ENCODE measurements around the gene TMEM184B. TPM values are rescaled to one million over a fixed set of nuclear protein-coding genes. Genes with fewer than 3 reads are reported as not detected.

Gene TMEM184B
- total RNA-seq, 4 donors from 2014 or later, result 18.7 to 88.4 (median 41.1) TPM

- WGBS, 2 donors (ENCODE audit: low coverage in 1 of 2), result 54% methylated on average over 13 of the region's 15 CpGs; no CpG with 5 or more reads in 1 of the 2 donors
- Histone ChIP-seq H3K4me3 (no peak overlapping the region), H3K4me1 (peaks cover 14 to 28% (median 25%) of the 10 kb centered on the region in 4 donors), H3K9me3 (no peaks in the 10 kb centered on the region), H3K27ac (peak overlapping the region; percentile 37 to 77 (median 70)), H3K36me3 (peaks cover 0 to 4% (median under 1%) of the 10 kb centered on the region in 4 donors), H3K27me3 (no peaks in the 10 kb centered on the region)
- peak; percentile 80 for DNase-seq
- intact Hi-C loops (cut with DNase I; ENCODE audit: low total_unique reads), result loop anchor here (10.0 kb wide), 1 partner anchor 115 kb away; the partner anchor contains the start of gene BAIAP2L2
- TF ChIP-seq POLR2AphosphoS5 (IDR thresholded peaks at IDR 0.05), result peak in 1 of 3 donors; percentile 52
- peak; percentile 34 to 83 (median 50) for TF ChIP-seq CTCF (IDR thresholded peaks at IDR 0.05)
- TF ChIP-seq POLR2A (IDR thresholded peaks at IDR 0.05), result no peak
- TF ChIP-seq EP300 (IDR thresholded peaks at IDR 0.05; ENCODE audit: low read depth), result no peak
- in situ Hi-C loops (cut with MboI; ENCODE audit: low pct_ligation_motif_present in 1 of 4, low pct_unique_long_range_greater_than_20kb in 1 of 4, low sequenced_read_pairs in 3 of 4), result loop anchor here in 1 of 4 donors (25.0 kb wide), 1 partner anchor 118 kb away; the partner anchor contains the start of gene BAIAP2L2
These were observed 42.5 kb downstream of the TMEM184B start for GRCh38 chr22:38230108-38230825.

GRCh38 chr22:38228873-38229740 is 43.7 kb downstream of the TMEM184B start:
- intact Hi-C loops (cut with DNase I; ENCODE audit: low total_unique reads), result no loop called here
- H3K27me3 ChIP-seq, result no peaks in the 10 kb centered on the region
- no peaks in the 10 kb centered on the region for H3K9me3 ChIP-seq
- H3K36me3 ChIP-seq, result peaks cover 0 to 13% (median 4%) of the 10 kb centered on the region in 4 donors
- TF ChIP-seq POLR2A (IDR thresholded peaks at IDR 0.05), result no peak
- peak in 2 of 3 donors; percentile 45 to 52 for TF ChIP-seq POLR2AphosphoS5 (IDR thresholded peaks at IDR 0.05)
- H3K4me3 ChIP-seq, result no peak overlapping the region
- H3K4me1 ChIP-seq, result peaks cover 14 to 28% (median 25%) of the 10 kb centered on the region in 4 donors
- H3K27ac ChIP-seq, result peak overlapping the region; percentile 83 to 91 (median 87)
- in situ Hi-C loops (cut with MboI; ENCODE audit: low pct_ligation_motif_present in 1 of 4, low pct_unique_long_range_greater_than_20kb in 1 of 4, low sequenced_read_pairs in 3 of 4), result loop anchor here in 1 of 4 donors (25.0 kb wide), 1 partner anchor 117 kb away; the partner anchor contains the start of gene BAIAP2L2
- WGBS, 2 donors (ENCODE audit: low coverage in 1 of 2), result 0 to 50% methylated on average over 1 to 14 of the region's 14 CpGs
- DNase-seq, result peak; percentile 79

- intact Hi-C loops (cut with DNase I; ENCODE audit: low total_unique reads) (no loop called here), in situ Hi-C loops (cut with MboI; ENCODE audit: low pct_ligation_motif_present in 1 of 4, low pct_unique_long_range_greater_than_20kb in 1 of 4, low sequenced_read_pairs in 3 of 4) (loop anchor here in 1 of 4 donors (25.0 kb wide), 1 partner anchor 116 kb away; the partner anchor contains the start of gene BAIAP2L2)
- H3K27me3 ChIP-seq, result no peaks in the 10 kb centered on the region
- H3K36me3 ChIP-seq, result peaks cover 0 to 13% (median 4%) of the 10 kb centered on the region in 4 donors
- H3K27ac ChIP-seq, result peak overlapping the region; percentile 83 to 91 (median 87)
- TF ChIP-seq EP300 (IDR thresholded peaks at IDR 0.05; ENCODE audit: low read depth) (no peak), CTCF (IDR thresholded peaks at IDR 0.05) (no peak), POLR2A (IDR thresholded peaks at IDR 0.05) (no peak)
- H3K4me1 ChIP-seq, result peaks cover 14 to 28% (median 25%) of the 10 kb centered on the region in 4 donors
- 43% methylated on average over 2 of the region's 3 CpGs; no CpG with 5 or more reads in 1 of the 2 donors for WGBS, 2 donors (ENCODE audit: low coverage in 1 of 2)
- DNase-seq, result no peak
- H3K4me3 ChIP-seq, result no peak overlapping the region
- no peaks in the 10 kb centered on the region for H3K9me3 ChIP-seq
These were observed 44.4 kb downstream of the TMEM184B start for GRCh38 chr22:38228326-38228872.

GRCh38 chr22:38226853-38227649 is 45.8 kb downstream of the TMEM184B start:
- in situ Hi-C loops (cut with MboI; ENCODE audit: low pct_ligation_motif_present in 1 of 4, low pct_unique_long_range_greater_than_20kb in 1 of 4, low sequenced_read_pairs in 3 of 4) (loop anchor here in 1 of 4 donors (25.0 kb wide), 1 partner anchor 115 kb away; the partner anchor contains the start of gene BAIAP2L2), intact Hi-C loops (cut with DNase I; ENCODE audit: low total_unique reads) (no loop called here)
- Histone ChIP-seq H3K4me1 (peaks cover 14 to 40% (median 26%) of the 10 kb centered on the region in 4 donors), H3K36me3 (peaks cover 0 to 13% (median 4%) of the 10 kb centered on the region in 4 donors), H3K27ac (peak overlapping the region in 1 of 4 donors; percentile 86), H3K4me3 (no peak overlapping the region), H3K27me3 (no peaks in the 10 kb centered on the region), H3K9me3 (no peaks in the 10 kb centered on the region)
- no peak for TF ChIP-seq POLR2A (IDR thresholded peaks at IDR 0.05)
- no peak for TF ChIP-seq CTCF (IDR thresholded peaks at IDR 0.05)
- TF ChIP-seq EP300 (IDR thresholded peaks at IDR 0.05; ENCODE audit: low read depth), result no peak
- TF ChIP-seq POLR2AphosphoS5 (IDR thresholded peaks at IDR 0.05), result no peak
- no peak for DNase-seq
- WGBS, 2 donors (ENCODE audit: low coverage in 1 of 2), result 92% methylated on average over 25 of the region's 25 CpGs; no CpG with 5 or more reads in 1 of the 2 donors
